Measurements from ENCODE around the gene AP4E1.

DNA sequence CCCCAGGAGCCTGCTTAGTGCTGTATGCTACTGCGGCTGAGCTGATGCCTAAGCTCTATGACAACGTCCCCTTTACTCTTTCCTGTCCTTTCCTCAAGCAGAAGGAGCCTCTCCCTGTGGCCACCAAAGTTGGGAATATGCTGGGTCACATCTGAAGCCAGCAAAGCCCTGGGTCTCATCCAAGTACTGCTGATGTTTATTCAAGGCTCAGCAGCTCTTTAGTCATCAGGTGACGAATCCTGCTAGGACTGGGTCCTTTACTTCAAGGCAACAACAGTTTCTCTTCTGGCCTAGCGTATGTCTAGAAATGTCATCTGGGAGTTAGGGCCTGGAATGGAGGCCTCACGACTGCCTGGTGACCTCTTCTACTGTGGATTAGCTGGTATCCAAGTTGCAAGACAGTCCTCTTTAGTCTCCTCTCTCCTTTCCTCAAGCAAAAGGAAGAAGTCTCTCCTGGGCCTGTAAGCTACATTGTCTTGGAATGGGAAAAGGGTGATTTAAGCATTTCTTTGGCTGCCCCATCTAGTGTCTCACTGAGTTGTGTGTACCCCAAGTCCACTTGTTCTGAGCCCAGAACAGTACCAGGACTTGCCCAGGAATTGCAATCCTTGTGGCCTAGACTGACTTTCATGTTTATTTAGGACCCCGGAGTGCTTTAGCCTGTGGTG lies 122.3 kb downstream of the AP4E1 start:
- no peak for TF ChIP-seq POLR2AphosphoS5 (IDR thresholded peaks at IDR 0.05)
- no peak for TF ChIP-seq CTCF (IDR thresholded peaks at IDR 0.05)

Data from breast epithelium (tissue), 3 donors.